GM12892 (cell line): Measurements from ENCODE around the gene SIK2.

Experiments
- POLR2A ChIP-seq: IDR thresholded peaks from 2 replicates; pipeline ENCODE4 v1.6.1; 2011; ENCODE audit warnings: low read depth, low read length, control low read depth
- POLR2AphosphoS5 ChIP-seq: IDR thresholded peaks from 2 replicates; pipeline ENCODE4 v1.6.1; 2011; ENCODE audit warnings: low read depth, low read length, control low read depth
- TAF1 ChIP-seq: IDR thresholded peaks from 2 replicates; pipeline ENCODE4 v1.6.1; 2011; ENCODE audit warnings: low read depth, mild to moderate bottlenecking, control low read depth, low read length, borderline replicate concordance

GRCh38 chr11:111598148-111598547 is 4.1 kb upstream of the SIK2 start:
- TF ChIP-seq POLR2AphosphoS5 (no peak), TAF1 (no peak), POLR2A (no peak)
